GM18867 (cell line): ENCODE results near the gene CFAP57.

Experiments
- ATAC-seq: cut with Tn5 transposase; IDR thresholded peaks from one replicate; pipeline ENCODE4 v1.9.1; 2021; ENCODE audit warnings: mild to moderate bottlenecking, moderate library complexity; ENCODE audit not compliant: unreplicated experiment

The CFAP57 gene

GRCh38 chr1:43221797-43222196 lies 49.7 kb downstream of the CFAP57 start:
- no peak for ATAC-seq

DNA sequence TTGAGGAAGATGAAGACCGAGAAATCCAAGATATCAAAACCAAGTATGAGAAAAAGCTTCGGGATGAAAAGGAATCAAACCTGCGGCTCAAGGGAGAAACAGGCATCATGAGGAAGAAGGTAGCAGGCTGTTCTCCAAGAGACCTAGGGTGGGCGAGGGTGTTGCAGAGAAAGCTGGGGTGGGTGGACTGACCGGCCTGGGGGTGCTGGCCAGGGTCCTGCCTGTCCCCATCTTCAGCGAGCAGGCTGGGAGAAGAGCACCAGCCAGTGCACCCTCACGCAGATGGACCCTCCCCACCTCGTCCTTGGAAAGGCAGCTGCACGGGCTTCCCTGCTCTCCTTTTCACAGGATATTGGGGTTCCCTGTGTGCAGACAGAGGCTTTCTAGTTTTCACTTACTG lies 50.7 kb downstream of the CFAP57 start:
- ATAC-seq: no peak

GRCh38 chr1:43225168-43225567 lies 53.0 kb downstream of the CFAP57 start:
- no peak for ATAC-seq

GRCh38 chr1:43227143-43227764 lies 55.1 kb downstream of the CFAP57 start:
- peak; percentile 46 for ATAC-seq

DNA sequence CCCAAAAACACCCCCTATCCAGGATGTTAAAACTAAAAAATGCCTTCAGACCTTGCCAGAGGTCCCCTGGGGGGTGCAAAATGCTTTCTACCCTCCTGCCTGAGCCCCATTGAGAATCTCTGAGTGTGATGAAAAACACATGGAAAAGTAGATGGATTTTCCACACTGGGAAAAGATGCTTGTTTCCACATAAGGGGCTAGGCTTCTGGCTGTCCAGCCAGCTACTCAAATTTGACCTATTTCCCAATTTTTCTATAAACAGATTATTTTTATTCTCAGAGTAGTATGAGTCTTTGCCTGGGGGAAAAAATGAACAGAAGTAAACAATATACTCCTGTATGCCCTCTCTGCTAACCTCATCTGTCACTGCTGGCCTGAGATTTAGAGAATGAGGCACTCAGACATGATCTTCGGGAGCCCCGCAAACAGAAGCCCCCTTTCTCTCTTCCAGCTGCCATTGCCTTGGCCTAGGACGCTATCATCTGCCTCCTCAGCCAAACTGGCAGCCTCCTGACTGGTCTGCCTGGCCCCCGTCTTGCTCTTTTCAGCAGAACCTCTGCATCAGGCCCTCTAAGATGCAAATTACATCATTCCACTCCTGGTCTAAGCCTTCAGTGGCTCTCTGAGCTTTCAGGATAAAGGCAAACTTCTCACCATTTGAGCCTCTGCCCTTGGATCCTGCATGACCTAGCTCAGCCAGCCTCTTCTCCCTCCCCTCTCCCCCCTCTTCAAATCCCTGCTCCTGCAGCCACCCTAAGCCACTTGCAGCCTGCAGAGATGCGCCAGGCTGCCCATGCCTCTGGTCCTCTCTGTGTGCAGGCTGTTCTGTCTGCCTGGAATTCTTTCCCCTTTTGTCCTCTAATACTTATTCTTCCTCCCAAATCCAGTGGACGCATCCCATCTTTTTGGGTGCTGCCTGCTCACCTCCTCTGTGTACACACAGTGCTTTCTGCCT lies 58.0 kb downstream of the CFAP57 start:
- ATAC-seq: no peak

DNA sequence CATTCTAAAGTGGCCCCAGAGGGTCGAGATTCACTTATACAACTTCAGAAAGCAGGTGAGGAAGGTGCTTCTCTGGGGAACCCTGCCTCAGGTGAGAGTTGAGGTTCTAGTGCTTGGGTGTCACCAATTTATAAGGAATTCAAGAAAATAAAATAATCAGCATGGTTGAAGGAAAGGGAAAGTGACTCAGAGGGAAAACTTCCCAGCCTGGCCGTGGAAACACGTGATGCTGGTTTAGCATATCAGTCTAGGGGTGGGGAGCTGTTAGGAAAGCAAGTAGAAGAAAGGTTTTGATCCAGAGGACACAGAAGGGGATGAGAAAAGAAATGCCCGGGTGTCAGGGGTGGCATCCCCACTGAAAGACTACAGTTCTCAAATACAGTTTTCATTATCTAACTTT lies 59.9 kb downstream of the CFAP57 start:
- no peak for ATAC-seq

- ATAC-seq: no peak
These were observed 60.4 kb downstream of the CFAP57 start for GRCh38 chr1:43232482-43232881.

DNA sequence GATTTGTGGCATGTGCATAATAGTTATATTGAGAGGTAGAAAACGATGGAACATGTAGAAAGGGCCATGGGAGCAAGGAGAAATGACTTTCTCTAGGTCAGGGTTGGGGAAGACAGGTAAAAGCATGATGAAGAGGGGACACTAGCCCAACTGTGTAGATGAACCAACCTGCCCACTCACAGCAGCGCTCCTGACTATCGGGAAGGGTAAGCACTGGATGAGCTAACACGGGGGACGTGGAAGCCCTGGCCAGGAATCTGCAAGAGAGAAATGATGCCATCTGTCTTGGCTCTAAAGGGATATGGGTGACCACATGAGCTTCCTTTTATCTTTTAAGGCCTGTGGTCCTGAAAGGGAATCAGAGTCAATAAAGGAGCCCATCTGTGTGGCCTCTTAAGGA lies 61.5 kb downstream of the CFAP57 start:
- ATAC-seq: no peak

DNA sequence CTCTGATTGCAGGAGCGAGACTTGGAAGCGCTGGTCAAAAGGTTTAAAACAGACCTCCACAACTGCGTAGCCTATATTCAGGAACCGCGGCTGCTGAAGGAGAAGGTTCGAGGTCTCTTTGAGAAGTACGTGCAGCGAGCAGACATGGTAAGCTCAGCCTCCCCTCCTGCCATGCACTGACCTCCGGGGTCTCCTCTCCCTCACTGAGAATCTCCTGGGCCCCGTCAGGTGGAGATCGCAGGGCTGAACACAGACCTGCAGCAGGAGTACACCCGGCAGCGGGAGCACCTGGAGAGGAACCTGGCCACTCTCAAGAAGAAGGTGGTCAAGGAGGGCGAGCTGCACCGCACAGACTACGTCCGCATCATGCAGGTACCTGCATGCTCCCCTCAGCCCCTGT lies 62.1 kb downstream of the CFAP57 start:
- ATAC-seq: no peak

GRCh38 chr1:43235040-43235439 lies 62.9 kb downstream of the CFAP57 start:
- ATAC-seq: no peak

DNA sequence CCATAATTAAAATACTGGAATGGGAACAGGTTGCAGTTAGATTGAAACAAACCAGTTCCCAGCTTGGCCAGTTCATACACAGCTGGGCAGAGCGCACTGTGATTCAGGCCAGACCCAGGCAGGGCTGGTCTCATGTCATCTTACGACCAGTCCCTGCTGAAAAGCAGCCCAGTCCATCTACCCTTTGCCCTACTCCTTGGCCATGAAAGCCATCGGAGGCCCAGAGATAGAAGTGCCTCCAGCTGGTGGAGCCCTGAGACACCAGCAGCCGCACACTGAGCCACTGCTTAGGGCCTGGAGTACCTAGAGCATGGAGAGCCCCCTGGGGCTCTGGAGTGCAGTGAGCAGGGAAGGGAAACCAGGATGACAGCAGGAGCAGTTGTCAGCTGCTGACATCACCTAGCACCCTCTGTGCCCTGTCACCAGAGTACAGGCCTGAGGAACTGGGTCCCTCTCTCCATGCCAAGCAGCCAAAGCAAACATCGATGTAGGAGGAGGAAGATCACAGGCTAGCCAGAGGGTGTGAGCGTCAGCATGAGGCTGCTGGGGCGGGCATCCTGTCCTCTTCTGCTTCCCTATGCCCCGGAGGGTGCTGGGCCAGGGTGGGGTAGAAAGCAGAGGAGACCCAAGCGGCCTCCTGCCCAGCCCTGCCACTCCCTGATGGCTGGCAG lies 63.5 kb downstream of the CFAP57 start:
- ATAC-seq: no peak

DNA sequence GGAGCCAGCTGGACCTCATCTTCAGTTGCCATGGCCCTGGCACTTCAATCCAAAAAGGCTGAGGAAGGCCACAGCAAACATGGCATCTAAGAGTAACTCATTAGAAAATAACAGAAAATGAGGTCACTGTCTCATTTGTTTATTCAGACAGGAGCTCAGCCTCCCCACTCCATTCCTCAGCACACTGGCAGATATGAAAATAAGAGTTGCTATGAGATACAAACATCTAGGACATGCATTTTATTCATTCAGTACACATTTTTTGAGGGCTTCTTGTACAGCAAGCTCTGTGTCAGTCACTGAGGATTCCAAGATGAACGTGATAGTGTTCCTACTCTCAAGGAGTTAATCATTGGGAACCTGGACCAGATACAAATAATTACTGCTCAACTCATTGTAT lies 65.0 kb downstream of the CFAP57 start:
- ATAC-seq: no peak

- ATAC-seq: no peak
These were observed 66.0 kb downstream of the CFAP57 start for GRCh38 chr1:43238085-43238484.

- peak; percentile 34 for ATAC-seq
These were observed 66.9 kb downstream of the CFAP57 start for GRCh38 chr1:43238991-43239469.

DNA sequence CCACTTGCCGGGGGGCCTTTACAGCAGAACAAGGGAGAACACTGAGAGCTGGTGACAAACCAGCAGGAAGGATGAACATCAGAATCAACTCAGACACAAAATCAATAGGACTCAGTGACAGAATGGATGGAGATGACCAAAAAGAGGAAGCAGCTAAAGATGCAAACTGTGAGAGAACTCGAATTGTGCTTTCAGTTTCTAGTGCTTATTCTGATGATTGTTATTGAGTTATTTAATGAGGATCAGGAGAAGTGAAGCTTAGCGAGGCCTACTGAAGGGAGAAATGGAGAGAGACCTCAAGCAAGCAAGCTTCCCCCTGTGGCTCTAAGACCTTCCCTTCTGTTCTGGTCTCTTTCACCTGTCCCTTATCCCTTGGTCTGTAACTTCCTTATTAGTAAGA lies 67.4 kb downstream of the CFAP57 start:
- ATAC-seq: peak; percentile 71

DNA sequence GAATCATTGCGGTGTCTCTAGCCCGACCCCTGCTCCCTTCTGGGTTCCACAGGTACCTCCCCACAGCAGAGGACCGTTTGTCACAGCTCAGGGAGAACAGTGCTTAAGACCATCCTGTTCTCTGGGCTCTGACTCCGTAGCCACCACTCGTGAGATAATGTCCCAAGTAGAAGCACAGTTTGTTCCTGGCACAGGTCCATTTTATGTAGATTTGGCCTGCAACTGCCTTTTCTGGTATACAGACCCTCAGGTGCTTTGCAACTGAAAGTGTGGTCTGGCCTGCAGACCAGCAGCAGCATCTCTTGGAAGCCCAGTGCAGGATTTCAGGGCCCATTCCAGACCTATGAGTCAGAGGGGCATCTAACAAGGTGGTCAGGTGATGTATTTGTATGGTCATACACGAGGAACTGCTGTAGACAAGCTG lies 69.3 kb downstream of the CFAP57 start:
- ATAC-seq: no peak

DNA sequence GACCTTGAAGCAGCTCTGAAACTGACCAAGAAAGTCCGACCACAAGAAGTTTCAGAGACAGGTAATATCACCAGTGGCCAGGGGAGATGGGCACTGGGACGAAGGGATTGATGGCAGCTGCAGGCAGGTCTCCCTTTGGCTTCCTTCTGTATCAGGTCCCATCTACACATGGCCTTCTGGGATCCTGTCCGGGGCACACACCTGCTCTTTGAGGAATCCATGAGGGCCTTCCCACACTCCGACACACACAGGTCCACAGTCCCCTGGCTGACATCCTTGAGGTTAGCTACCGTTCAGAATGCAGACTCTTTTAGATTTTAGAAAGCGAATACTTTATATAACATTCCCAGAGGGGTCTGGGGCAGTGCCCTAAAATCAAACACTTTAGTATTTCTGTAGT lies 71.2 kb downstream of the CFAP57 start:
- no peak for ATAC-seq

DNA sequence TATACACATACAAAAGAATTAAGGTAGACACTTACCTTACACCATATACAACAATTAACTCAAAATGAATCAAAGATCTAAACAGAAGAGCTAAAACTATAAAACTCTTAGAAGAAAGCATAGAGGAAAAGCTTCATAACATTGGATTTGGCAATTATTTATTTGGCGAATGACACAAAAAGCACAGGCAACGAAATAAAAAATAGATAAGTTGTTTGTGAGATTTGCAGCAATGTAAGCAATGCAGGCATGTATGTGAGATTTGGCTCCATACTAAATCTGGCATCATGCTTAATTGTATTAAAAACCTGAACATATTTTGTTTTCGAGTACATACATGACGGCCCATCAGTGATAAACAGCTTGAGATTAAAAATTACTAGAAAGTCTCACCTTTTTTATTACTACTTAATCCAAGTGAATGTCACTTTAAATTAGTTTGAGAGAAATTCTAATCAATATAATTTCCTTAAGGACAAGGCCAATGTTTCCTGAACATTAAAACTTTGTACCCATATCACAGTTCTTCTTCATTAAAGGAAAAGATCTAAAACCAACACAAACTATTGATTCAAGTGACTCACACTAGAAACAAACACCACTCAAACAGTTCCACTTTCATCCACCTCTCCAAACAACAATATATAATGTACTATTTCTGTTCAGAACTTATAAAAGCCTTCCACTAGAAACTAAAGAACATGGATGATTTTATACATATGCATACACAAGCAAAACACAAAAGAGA lies 74.5 kb downstream of the CFAP57 start:
- no peak for ATAC-seq

- ATAC-seq: no peak
These were observed 75.3 kb downstream of the CFAP57 start for GRCh38 chr1:43247256-43247921.

DNA sequence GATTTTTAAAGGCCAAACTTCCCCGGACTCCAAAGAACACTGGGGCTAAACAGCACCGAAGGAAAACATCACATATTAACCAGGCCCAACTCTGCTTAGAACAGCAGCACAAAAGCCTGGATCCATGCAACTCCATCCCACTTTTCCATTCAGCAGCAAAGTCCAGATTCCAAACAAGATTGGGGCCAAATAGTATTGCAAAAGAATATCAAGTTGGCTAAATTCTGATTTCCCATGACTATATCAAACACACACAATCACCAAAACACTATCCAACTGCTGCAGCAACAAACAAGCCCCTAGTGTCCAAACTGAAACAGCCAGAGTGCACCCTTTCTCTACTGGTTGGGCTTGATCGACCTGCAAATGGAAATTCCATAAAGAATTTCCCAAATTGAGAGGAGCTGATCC lies 78.2 kb downstream of the CFAP57 start:
- no peak for ATAC-seq
